Ishikawa (cell line): ENCODE measurements around the gene NOL9.

ENCODE experiments used
- CREB1 ChIP-seq: IDR thresholded peaks from 2 replicates; pipeline ENCODE4 v1.6.1; 2012; ENCODE audit warnings: low read depth
- EGR1 ChIP-seq: IDR thresholded peaks from 2 replicates; pipeline ENCODE4 v1.6.1; 2012
- FOXM1 ChIP-seq: IDR thresholded peaks from 2 replicates; pipeline ENCODE4 v1.6.1; 2012; ENCODE audit warnings: low read depth, borderline replicate concordance
- MAX ChIP-seq: IDR thresholded peaks from 2 replicates; pipeline ENCODE4 v1.6.1; 2012
- NFIC ChIP-seq: IDR thresholded peaks from 2 replicates; pipeline ENCODE4 v1.6.1; 2012
- RAD21 ChIP-seq: IDR thresholded peaks from 2 replicates; pipeline ENCODE4 v1.6.1; 2012; ENCODE audit warnings: low read depth
- TAF1 ChIP-seq: IDR thresholded peaks from 2 replicates; pipeline ENCODE4 v1.6.1; 2012; ENCODE audit warnings: low read depth, mild to moderate bottlenecking
- TCF12 ChIP-seq: IDR thresholded peaks from 2 replicates; pipeline ENCODE4 v1.6.1; 2012; ENCODE audit warnings: low read depth
- TEAD4 ChIP-seq: IDR thresholded peaks from 2 replicates; pipeline ENCODE4 v1.6.1; 2012
- YY1 ChIP-seq: IDR thresholded peaks from 2 replicates; pipeline ENCODE4 v1.6.1; 2012; ENCODE audit warnings: low read depth

GRCh38 chr1:6591644-6592043, 37.3 kb upstream of the NOL9 start:
- TF ChIP-seq CREB1 (no peak), MAX (no peak), RAD21 (no peak), EGR1 (no peak), NFIC (no peak), TCF12 (no peak), TAF1 (no peak), YY1 (no peak), FOXM1 (no peak), TEAD4 (no peak)
